GM10248 (cell line): ENCODE data around the gene GPSM1.

Source experiments
- CTCF ChIA-PET: fragments of 300-600 bp; sonication (Branson Sonifier 250); formaldehyde crosslinking; extraction: SDS; loops from one replicate; lab custom pipeline; 2021; ENCODE audit warnings: antibody characterized with exemption; lab: Yijun Ruan, JAX
- POLR2A ChIA-PET: fragments of 350-650 bp; sonication (Branson Sonifier 250); formaldehyde crosslinking; extraction: SDS; loops from one replicate; lab custom pipeline; 2020; ENCODE audit warnings: antibody characterized with exemption; lab: Yijun Ruan, JAX
- DNase-seq: peaks from one replicate; pipeline ENCODE4 v3.0.0; 2012; ENCODE audit errors: extremely low spot score
- CTCF ChIP-seq: IDR thresholded peaks from 2 replicates; pipeline ENCODE4 v1.5.1; 2012; ENCODE audit warnings: mild to moderate bottlenecking, low read depth; ENCODE audit errors: extremely low read depth, missing control alignments, control extremely low read depth

The GPSM1 gene

GRCh38 chr9:136284951-136285350 is 42.4 kb upstream of the GPSM1 start:
- TF ChIP-seq CTCF, result no peak
- DNase-seq, result no peak
- ChIA-PET CTCF (interaction anchor here (1.0 to 3.4 kb wide), 6 partner anchors 12 to 115 kb away, joined by 3 to 23 read pairs (median 8); no protein-coding TSS in a partner anchor), POLR2A (no interaction called here)

GRCh38 chr9:136285501-136286358 is 41.6 kb upstream of the GPSM1 start:
- no peak for DNase-seq
- CTCF ChIA-PET, result interaction anchor here (1.5 to 3.1 kb wide), 5 partner anchors 15 to 144 kb away, joined by 3 to 11 read pairs (median 5); no protein-coding TSS in a partner anchor
- TF ChIP-seq CTCF, result no peak
- POLR2A ChIA-PET, result no interaction called here

- ChIA-PET POLR2A (no interaction called here), CTCF (interaction anchor here (0.6 to 3.1 kb wide), 7 partner anchors 8 to 145 kb away, joined by 3 to 11 read pairs (median 4); no protein-coding TSS in a partner anchor)
- DNase-seq, result no peak
- no peak for TF ChIP-seq CTCF
These were observed 40.9 kb upstream of the GPSM1 start for GRCh38 chr9:136286359-136286986.

GRCh38 chr9:136286987-136287379 is 40.4 kb upstream of the GPSM1 start:
- ChIA-PET POLR2A (no interaction called here), CTCF (interaction anchor here (0.6 to 3.1 kb wide), 8 partner anchors 8 to 145 kb away, joined by 3 to 11 read pairs (median 4); no protein-coding TSS in a partner anchor)
- DNase-seq, result no peak
- no peak for TF ChIP-seq CTCF

GRCh38 chr9:136287960-136288753 is 39.2 kb upstream of the GPSM1 start:
- CTCF ChIA-PET, result interaction anchor here (1.4 to 3.1 kb wide), 2 partner anchors 75 to 117 kb away, joined by 3 to 11 read pairs; no protein-coding TSS in a partner anchor
- TF ChIP-seq CTCF, result no peak
- POLR2A ChIA-PET, result no interaction called here
- no peak for DNase-seq
